SH-SY5Y (cell line): ENCODE data around the gene RAP1GDS1.
A peak's percentile ranks its signal among the peaks of the same experiment; 100 is the strongest.

Experiments used
- GATA2 ChIP-seq: IDR thresholded peaks from 2 replicates; pipeline ENCODE4 v1.6.1; 2011; ENCODE audit warnings: mild to moderate bottlenecking, low read depth, low read length
- GATA3 ChIP-seq: IDR thresholded peaks from 2 replicates; pipeline ENCODE4 v1.6.1; 2011; ENCODE audit warnings: low read depth, mild to moderate bottlenecking, low read length, moderate library complexity

Gene RAP1GDS1

GRCh38 chr4:98314791-98315565, 53.8 kb downstream of the RAP1GDS1 start:
- TF ChIP-seq GATA3: no peak
- TF ChIP-seq GATA2: no peak

DNA sequence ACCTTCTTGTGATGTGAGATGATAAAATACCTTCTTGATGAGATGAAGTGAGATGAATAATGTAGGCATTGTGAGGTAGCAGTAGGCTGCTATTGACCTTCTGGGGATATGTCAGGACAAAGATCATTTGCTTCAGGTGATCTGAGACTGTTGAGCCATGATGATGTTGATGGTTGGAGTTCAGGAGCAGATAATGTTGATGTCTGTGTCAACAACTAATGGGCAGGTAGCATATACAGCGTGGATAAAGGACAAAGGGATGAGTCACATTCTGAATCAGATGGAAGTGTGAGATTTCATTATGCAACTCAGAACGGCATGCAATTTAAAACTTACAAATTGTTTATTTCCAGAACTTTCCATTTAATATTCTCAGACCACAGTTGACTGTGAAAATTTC, 57.3 kb downstream of the RAP1GDS1 start:
- TF ChIP-seq GATA2 (no peak), GATA3 (no peak)

DNA sequence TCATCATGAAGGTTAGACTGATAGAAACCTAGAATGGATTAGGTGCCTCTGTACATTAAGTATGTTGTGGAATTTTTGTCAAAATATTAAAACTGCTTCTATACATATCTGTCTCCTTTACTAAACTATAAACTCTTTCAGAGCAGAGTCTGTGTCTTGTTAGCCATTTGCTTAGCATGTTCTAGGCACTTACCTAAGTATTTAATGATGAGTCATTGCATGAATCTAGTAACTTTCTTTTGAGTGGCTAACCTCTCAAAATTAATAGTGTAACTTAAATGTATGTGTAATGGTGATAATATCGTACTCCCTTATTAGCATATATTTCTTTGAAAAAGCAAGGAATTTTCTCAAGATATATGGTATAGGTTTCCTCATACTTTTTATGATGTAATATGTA, 57.8 kb downstream of the RAP1GDS1 start:
- no peak for TF ChIP-seq GATA3
- TF ChIP-seq GATA2: no peak

DNA sequence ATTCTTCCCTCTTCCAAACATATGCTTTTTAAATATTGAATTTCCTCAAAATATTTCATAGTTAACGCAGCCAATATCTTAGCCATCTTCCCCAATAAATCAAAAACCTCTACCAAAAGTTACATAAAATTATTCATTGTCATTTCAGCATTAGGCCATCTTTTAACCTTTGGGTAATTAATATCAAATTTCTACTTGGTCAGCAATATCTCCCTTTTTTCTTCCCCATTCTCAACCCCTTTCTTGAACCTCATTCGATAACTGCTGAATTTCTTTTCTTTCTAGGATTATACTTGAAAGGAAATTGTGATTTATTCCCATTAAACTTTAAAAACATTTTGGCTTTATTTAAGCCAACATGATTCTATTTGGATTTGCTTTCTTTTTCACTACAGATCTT, 65.0 kb downstream of the RAP1GDS1 start:
- TF ChIP-seq GATA2 (no peak), GATA3 (no peak)

DNA sequence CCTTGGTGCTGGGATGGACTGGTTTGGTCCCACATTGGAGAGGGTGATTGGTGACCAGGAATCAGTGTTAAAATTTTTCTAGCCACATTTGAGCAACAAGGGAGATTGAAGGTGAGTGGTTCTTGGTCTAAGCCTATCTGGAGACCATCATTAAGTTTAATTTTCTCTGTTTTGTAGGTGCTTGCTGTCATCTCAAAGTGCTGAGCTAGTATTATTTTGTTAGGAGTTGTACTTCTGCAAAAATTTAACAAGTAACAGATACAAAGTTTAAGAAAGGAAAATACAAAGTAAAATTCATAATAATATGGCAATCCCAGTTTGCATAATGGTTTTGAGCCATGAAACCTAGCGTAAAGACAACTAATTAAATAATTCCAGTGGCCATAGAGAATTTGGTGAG, 66.5 kb downstream of the RAP1GDS1 start:
- TF ChIP-seq GATA2 (no peak), GATA3 (no peak)

DNA sequence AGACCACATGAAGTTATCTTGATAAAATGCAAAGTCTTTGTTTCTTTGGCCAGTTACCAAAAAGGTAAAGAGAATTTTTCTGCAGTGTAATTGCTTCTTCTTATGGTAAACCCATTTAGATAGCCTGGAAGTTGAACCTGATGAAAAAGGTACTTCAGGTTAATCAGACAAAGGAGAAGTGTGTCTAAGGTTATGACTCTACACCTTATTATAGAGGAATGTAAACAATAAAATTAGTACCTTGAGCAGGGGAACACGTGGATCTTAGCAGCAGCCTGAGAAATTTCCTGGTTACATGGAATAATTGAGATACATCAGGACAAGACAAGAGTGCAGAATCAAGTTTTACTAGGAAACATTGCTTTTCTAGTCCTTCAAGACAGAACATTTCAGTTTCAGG, 70.8 kb downstream of the RAP1GDS1 start:
- TF ChIP-seq GATA2: no peak

- TF ChIP-seq GATA3 (no peak), GATA2 (no peak)
Measured at GRCh38 chr4:98334461-98334860, 73.3 kb downstream of the RAP1GDS1 start.

DNA sequence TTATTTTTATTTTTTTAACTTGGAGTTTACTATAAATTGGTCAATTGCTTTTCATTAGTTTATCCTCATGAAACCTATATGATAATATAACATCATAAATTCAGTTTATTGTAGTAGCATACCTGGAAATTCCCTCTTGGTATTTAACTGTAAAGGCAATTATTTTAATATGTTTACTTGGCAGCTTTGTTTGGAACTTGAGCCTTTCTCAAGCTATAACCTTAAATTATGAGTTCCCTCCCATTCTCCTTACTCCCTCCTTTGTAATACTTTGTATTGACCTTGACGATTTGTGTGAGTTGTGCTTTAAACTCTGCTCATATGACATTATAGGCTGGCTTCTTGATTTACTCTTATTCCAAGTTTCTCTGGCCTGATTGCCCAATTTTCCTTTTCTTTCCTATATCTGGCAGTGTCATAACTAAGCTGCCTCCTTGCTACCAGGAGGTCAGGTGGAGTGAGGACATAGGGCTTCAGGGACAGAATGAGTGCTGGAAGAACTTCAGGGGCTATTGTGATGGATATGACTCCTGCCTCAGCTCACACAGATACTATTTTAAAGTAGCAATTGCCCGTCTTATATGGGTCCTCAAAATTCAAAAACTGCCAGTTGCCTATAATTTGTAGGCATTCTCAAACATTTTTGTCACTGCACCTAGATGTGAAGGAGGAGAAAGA, 77.7 kb downstream of the RAP1GDS1 start:
- TF ChIP-seq GATA2: no peak
- TF ChIP-seq GATA3: no peak

- TF ChIP-seq GATA2: peak; percentile 36; the same call in 1 of the 2 replicates
- no peak for TF ChIP-seq GATA3
Measured at GRCh38 chr4:98341309-98341708, 80.1 kb downstream of the RAP1GDS1 start.

DNA sequence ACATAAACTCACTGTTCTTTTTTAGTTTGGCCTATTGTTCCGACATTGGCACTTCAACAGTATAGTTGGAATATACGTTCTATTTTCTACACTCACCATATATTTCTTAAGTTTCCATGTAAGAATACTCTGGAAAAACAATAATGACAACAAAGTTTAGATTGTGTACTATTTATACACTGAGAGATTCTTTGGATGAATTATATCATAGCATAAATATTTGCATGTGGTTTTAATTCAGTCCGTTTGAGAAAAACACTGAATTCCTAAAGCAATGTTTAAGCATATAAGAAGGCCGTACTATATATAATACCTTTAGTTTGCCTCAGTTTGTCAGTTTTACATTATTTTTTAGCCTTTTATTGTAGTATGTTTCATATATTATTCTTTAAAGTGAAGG, 82.4 kb downstream of the RAP1GDS1 start:
- TF ChIP-seq GATA3: no peak
- TF ChIP-seq GATA2: no peak

DNA sequence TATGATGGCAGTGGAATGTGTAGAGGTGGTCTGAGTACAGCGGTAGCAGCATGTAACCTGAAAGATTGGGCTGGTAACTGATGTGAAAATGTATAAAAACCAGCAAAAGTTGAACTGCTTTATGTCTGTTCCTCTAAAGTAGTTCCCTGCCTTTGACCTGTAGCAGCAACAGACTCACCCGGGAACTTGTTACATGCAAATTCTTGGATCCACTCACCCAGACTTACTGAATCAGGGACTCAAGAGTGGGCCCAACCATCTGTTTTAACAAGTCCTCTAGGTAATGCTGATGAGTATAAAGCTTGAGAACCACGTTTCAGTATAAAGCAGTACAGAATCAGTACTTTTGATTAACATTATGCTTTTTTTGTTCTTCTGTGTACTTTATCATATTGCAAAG, 84.7 kb downstream of the RAP1GDS1 start:
- no peak for TF ChIP-seq GATA3
- no peak for TF ChIP-seq GATA2

GRCh38 chr4:98352396-98352795, 91.2 kb downstream of the RAP1GDS1 start:
- no peak for TF ChIP-seq GATA2
- no peak for TF ChIP-seq GATA3

- TF ChIP-seq GATA2: no peak
Measured at GRCh38 chr4:98352940-98353339, 91.8 kb downstream of the RAP1GDS1 start.

- TF ChIP-seq GATA2 (no peak), GATA3 (no peak)
Measured at GRCh38 chr4:98358630-98359248, 97.6 kb downstream of the RAP1GDS1 start.

- TF ChIP-seq GATA2 (no peak), GATA3 (no peak)
Measured at GRCh38 chr4:98359646-98360045, 98.5 kb downstream of the RAP1GDS1 start.
